SU-DHL-6 (cell line): Measurements from ENCODE around the gene COL10A1.

Experiments used
- H2AFZ ChIP-seq: fragments of 200-600 bp; sonication (generic); 2 replicates; pipeline ENCODE4 v1.6.1; 2014; ENCODE audit warnings: low read depth, mild to moderate bottlenecking, moderate library complexity, mixed read lengths, antibody characterized with exemption, low read length; ENCODE audit not compliant: severe bottlenecking
- H3F3A ChIP-seq: fragments of 200-600 bp; shearing (Covaris generic); 2 replicates; pipeline ENCODE4 v1.6.0; 2016; ENCODE audit warnings: antibody characterized with exemption, mild to moderate bottlenecking; ENCODE audit not compliant: insufficient read depth
- H3K27ac ChIP-seq: fragments of 200-600 bp; sonication (generic); 2 replicates; pipeline ENCODE4 v1.5.1; 2016; ENCODE audit warnings: low read depth, mild to moderate bottlenecking, low read length, moderate library complexity, mixed read lengths
- H3K27me3 ChIP-seq: fragments of 200-600 bp; sonication (generic), shearing (Covaris generic); 2 replicates; pipeline ENCODE4 v1.6.0; 2014; ENCODE audit warnings: mild to moderate bottlenecking, low read length
- H3K36me3 ChIP-seq: fragments of 200-600 bp; sonication (generic); 2 replicates; pipeline ENCODE4 v1.6.1; 2014; ENCODE audit warnings: mild to moderate bottlenecking, low read length, mixed read lengths
- H3K4me2 ChIP-seq: fragments of 300-600, 200-600 bp; shearing (Covaris generic), sonication (generic); 2 replicates; pipeline ENCODE4 v1.6.0; 2014; ENCODE audit warnings: low read length, low read depth, mild to moderate bottlenecking; ENCODE audit not compliant: poor library complexity, severe bottlenecking
- H3K4me3 ChIP-seq: fragments of 200-600 bp; sonication (generic); 2 replicates; pipeline ENCODE4 v1.5.1; 2014; ENCODE audit warnings: antibody characterized with exemption, low read length, mild to moderate bottlenecking, mixed read lengths; ENCODE audit not compliant: insufficient read depth, poor library complexity, severe bottlenecking
- H3K79me2 ChIP-seq: fragments of 200-600 bp; sonication (generic); 2 replicates; pipeline ENCODE4 v1.6.1; 2014; ENCODE audit warnings: mild to moderate bottlenecking, low read length, moderate library complexity; ENCODE audit not compliant: insufficient read depth
- H3K9ac ChIP-seq: fragments of 200-600 bp; sonication (generic); 2 replicates; pipeline ENCODE4 v1.7.0; 2014; ENCODE audit warnings: mild to moderate bottlenecking, low read length
- H3K9me2 ChIP-seq: fragments of 200-600 bp; sonication (generic); replicated peaks from 2 replicates; pipeline ENCODE4 v1.6.1; 2014; ENCODE audit warnings: low read length; ENCODE audit not compliant: insufficient read depth
- H3K9me3 ChIP-seq: fragments of 200-600 bp; sonication (generic); 2 replicates; pipeline ENCODE4 v1.6.1; 2014; ENCODE audit warnings: low read length, mixed read lengths; ENCODE audit not compliant: insufficient read depth
- H4K20me1 ChIP-seq: fragments of 200-600 bp; sonication (generic); 2 replicates; pipeline ENCODE4 v1.6.1; 2014; ENCODE audit warnings: low read depth, mild to moderate bottlenecking, antibody characterized with exemption, low read length, moderate library complexity, mixed read lengths
- EZH2phosphoT487 ChIP-seq: fragments of 200-600 bp; sonication (generic), shearing (Covaris generic); conservative IDR thresholded peaks from 2 replicates; pipeline ENCODE4 v1.6.1; 2018; ENCODE audit warnings: mild to moderate bottlenecking, antibody characterized with exemption, low read length, moderate library complexity, mixed read lengths
- TF ChIP-seq, protein P1 (sequence below): fragments of 200-600 bp; sonication (generic); IDR thresholded peaks from one replicate; pipeline ENCODE4 v1.5.1; 2017; ENCODE audit warnings: antibody characterized with exemption, mild to moderate bottlenecking, low read length, moderate library complexity; ENCODE audit not compliant: insufficient read depth, poor library complexity, severe bottlenecking

COL10A1 gene

GRCh38 chr6:116154887-116155286 lies 29.0 kb upstream of the COL10A1 start:
- Histone ChIP-seq H3K27me3 (no peaks in the 10 kb centered on the region), H3K36me3 (no peaks in the 10 kb centered on the region), H3K9ac (no peak overlapping the region), H3F3A (no peaks in the 10 kb centered on the region), H3K9me3 (no peaks in the 10 kb centered on the region), H2AFZ (no peak overlapping the region), H3K4me3 (no peak overlapping the region), H3K27ac (no peak overlapping the region), H3K9me2 (no peaks in the 10 kb centered on the region), H3K4me2 (no peak overlapping the region), H3K79me2 (no peaks in the 10 kb centered on the region), H4K20me1 (no peaks in the 10 kb centered on the region)
- TF ChIP-seq EZH2phosphoT487: no peak
- TF ChIP-seq, protein P1, sequence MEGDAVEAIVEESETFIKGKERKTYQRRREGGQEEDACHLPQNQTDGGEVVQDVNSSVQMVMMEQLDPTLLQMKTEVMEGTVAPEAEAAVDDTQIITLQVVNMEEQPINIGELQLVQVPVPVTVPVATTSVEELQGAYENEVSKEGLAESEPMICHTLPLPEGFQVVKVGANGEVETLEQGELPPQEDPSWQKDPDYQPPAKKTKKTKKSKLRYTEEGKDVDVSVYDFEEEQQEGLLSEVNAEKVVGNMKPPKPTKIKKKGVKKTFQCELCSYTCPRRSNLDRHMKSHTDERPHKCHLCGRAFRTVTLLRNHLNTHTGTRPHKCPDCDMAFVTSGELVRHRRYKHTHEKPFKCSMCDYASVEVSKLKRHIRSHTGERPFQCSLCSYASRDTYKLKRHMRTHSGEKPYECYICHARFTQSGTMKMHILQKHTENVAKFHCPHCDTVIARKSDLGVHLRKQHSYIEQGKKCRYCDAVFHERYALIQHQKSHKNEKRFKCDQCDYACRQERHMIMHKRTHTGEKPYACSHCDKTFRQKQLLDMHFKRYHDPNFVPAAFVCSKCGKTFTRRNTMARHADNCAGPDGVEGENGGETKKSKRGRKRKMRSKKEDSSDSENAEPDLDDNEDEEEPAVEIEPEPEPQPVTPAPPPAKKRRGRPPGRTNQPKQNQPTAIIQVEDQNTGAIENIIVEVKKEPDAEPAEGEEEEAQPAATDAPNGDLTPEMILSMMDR: no peak

DNA sequence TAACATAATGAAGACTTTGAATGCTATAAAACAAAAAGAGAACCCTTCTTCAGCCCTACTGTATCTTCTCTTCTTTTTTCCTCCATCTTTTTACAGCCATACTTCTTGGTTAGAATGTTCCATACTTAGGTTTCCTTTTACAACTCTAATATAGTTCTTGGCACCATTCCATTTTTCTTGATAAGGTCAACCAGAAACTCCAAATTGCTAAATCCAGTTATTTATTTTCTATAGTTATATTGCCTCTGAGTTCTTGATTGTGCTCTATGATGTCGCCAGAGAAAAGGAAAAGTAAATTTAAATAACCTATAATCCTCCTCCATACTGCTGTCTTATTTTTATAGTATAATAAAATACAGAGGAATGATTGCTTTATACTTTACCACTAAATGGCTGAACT lies 26.7 kb upstream of the COL10A1 start:
- H4K20me1 ChIP-seq: no peaks in the 10 kb centered on the region
- no peak overlapping the region for H3K9ac ChIP-seq
- no peaks in the 10 kb centered on the region for H3K27me3 ChIP-seq
- H3K27ac ChIP-seq: no peak overlapping the region
- H3K9me3 ChIP-seq: no peaks in the 10 kb centered on the region
- no peak for TF ChIP-seq EZH2phosphoT487
- TF ChIP-seq, protein P1: no peak
- no peaks in the 10 kb centered on the region for H3F3A ChIP-seq
- H3K36me3 ChIP-seq: no peaks in the 10 kb centered on the region
- H3K79me2 ChIP-seq: no peaks in the 10 kb centered on the region
- no peak overlapping the region for H2AFZ ChIP-seq
- H3K9me2 ChIP-seq: no peaks in the 10 kb centered on the region
- H3K4me2 ChIP-seq: no peak overlapping the region
- H3K4me3 ChIP-seq: no peak overlapping the region

DNA sequence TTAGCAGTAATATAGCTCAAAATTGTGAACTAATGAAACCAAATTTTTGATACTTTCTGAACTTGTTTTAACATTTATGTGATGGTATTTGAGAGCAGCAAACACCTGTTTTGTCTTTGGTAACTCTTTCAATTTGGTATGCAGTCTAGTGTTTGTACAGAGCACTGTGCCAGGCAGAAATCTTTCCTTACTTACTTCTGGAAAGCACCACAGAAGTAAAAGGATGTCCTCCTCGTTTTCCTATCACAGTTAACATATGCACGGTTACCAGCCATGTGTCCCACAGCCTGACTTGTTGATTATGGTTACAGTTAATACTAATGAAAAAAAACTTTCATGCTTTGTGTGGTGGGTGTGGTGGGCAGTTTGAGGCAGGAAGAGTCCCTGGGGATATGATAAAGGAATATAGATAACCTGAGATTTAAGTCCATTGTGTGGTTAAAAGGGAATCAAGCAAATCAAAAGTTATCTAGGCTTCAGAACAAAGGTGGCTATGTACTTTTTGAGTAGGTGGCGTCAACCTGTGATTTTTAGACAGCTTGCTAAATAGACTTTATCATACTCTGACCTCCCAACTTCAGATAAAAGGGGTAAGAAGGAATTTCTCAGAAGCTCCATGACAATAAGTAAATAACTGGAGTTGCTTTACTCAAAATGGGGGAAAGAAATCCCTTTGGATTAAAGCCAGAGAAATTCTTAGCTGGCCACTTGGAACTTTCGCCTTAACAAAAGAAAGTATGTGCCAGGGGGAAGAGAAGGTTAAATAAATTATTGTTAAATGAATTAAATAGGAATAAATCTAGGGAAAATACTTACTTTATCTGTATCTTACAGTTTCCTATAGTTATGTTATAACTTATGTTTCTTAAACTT lies 20.1 kb upstream of the COL10A1 start:
- no peaks in the 10 kb centered on the region for H4K20me1 ChIP-seq
- H3K4me3 ChIP-seq: no peak overlapping the region
- H3K9me2 ChIP-seq: no peaks in the 10 kb centered on the region
- H3K79me2 ChIP-seq: no peaks in the 10 kb centered on the region
- H3K9me3 ChIP-seq: no peaks in the 10 kb centered on the region
- H2AFZ ChIP-seq: no peak overlapping the region
- no peak overlapping the region for H3K27ac ChIP-seq
- H3K27me3 ChIP-seq: no peaks in the 10 kb centered on the region
- no peak overlapping the region for H3K4me2 ChIP-seq
- TF ChIP-seq, protein P1: no peak
- TF ChIP-seq EZH2phosphoT487: no peak
- no peak overlapping the region for H3K9ac ChIP-seq
- H3K36me3 ChIP-seq: no peaks in the 10 kb centered on the region
- H3F3A ChIP-seq: no peaks in the 10 kb centered on the region
